Endothelial cell (in vitro differentiated cells): ENCODE measurements around the gene KCNA10. TPM values are rescaled to one million over a fixed set of nuclear protein-coding genes. Genes with fewer than 3 reads are reported as not detected.

Source experiments
- DNase-seq: peaks from one replicate; pipeline ENCODE4 v3.0.0; 2021; ENCODE audit warnings: low spot score
- H3K27ac Mint-ChIP-seq: one replicate; pipeline ENCODE4 v1.8.0; 2021; ENCODE audit warnings: mixed read lengths, inconsistent platforms; ENCODE audit not compliant: unreplicated experiment
- H3K27me3 Mint-ChIP-seq: one replicate; pipeline ENCODE4 v1.8.0; 2021; ENCODE audit warnings: mild to moderate bottlenecking, moderate library complexity, mixed read lengths, inconsistent platforms; ENCODE audit not compliant: unreplicated experiment
- H3K36me3 Mint-ChIP-seq: one replicate; pipeline ENCODE4 v1.8.0; 2021; ENCODE audit warnings: mild to moderate bottlenecking, low read depth, mixed read lengths, inconsistent platforms; ENCODE audit not compliant: unreplicated experiment
- H3K4me1 Mint-ChIP-seq: one replicate; pipeline ENCODE4 v1.8.0; 2021; ENCODE audit warnings: mild to moderate bottlenecking, mixed read lengths, inconsistent platforms; ENCODE audit not compliant: unreplicated experiment
- H3K4me3 Mint-ChIP-seq: one replicate; pipeline ENCODE4 v1.8.0; 2021; ENCODE audit warnings: mild to moderate bottlenecking, mixed read lengths, inconsistent platforms; ENCODE audit not compliant: unreplicated experiment
- H3K9me3 Mint-ChIP-seq: one replicate; pipeline ENCODE4 v1.8.0; 2021; ENCODE audit warnings: mixed read lengths, inconsistent platforms; ENCODE audit not compliant: unreplicated experiment
- CTCF ChIP-seq: fragments of 200-600 bp; sonication (generic); IDR thresholded peaks from one replicate; pipeline ENCODE4 v1.5.0; 2021; ENCODE audit warnings: antibody characterized with exemption; ENCODE audit not compliant: unreplicated experiment
- total RNA-seq: library from RNA; stranded (reverse); fragmentation: NEBNext Ultra II Directional; extraction: Animal tissue kit (Norgen Biotek cat#: 25700); gene quantifications from one replicate; pipeline ENCODE4 v1.2.1, GENCODE V29; 2021; ENCODE audit not compliant: unreplicated experiment

The KCNA10 gene
- total RNA-seq, 1 donor from 2014 or later, result not detected

GRCh38 chr1:110505596-110505995 lies 13.4 kb downstream of the KCNA10 start:
- Mint-ChIP-seq H3K9me3 (no peaks in the 10 kb centered on the region), H3K4me3 (no peak overlapping the region), H3K27me3 (peaks cover 2% of the 10 kb centered on the region), H3K36me3 (no peaks in the 10 kb centered on the region), H3K27ac (no peak overlapping the region), H3K4me1 (peaks cover 8% of the 10 kb centered on the region)
- TF ChIP-seq CTCF, result no peak
- DNase-seq, result no peak

GRCh38 chr1:110504226-110504625 lies 14.7 kb downstream of the KCNA10 start:
- peaks cover 8% of the 10 kb centered on the region for H3K27me3 Mint-ChIP-seq
- H3K9me3 Mint-ChIP-seq, result no peaks in the 10 kb centered on the region
- no peaks in the 10 kb centered on the region for H3K36me3 Mint-ChIP-seq
- H3K4me3 Mint-ChIP-seq, result no peak overlapping the region
- peaks cover 8% of the 10 kb centered on the region for H3K4me1 Mint-ChIP-seq
- no peak for TF ChIP-seq CTCF
- DNase-seq, result no peak
- H3K27ac Mint-ChIP-seq, result no peak overlapping the region

- Mint-ChIP-seq H3K36me3 (no peaks in the 10 kb centered on the region), H3K27me3 (peaks cover 8% of the 10 kb centered on the region), H3K4me3 (no peak overlapping the region), H3K9me3 (no peaks in the 10 kb centered on the region), H3K27ac (no peak overlapping the region), H3K4me1 (peaks cover 7% of the 10 kb centered on the region)
- TF ChIP-seq CTCF, result no peak
- DNase-seq, result no peak
These were observed 15.5 kb downstream of the KCNA10 start for GRCh38 chr1:110503471-110503870.

GRCh38 chr1:110502402-110503151 lies 16.4 kb downstream of the KCNA10 start:
- TF ChIP-seq CTCF, result no peak
- Mint-ChIP-seq H3K4me3 (no peak overlapping the region), H3K27ac (no peak overlapping the region), H3K4me1 (peaks cover 2% of the 10 kb centered on the region), H3K36me3 (no peaks in the 10 kb centered on the region), H3K27me3 (peaks cover 11% of the 10 kb centered on the region), H3K9me3 (no peaks in the 10 kb centered on the region)
- DNase-seq, result no peak

GRCh38 chr1:110501488-110502132 lies 17.4 kb downstream of the KCNA10 start:
- no peak for DNase-seq
- Mint-ChIP-seq H3K4me3 (no peak overlapping the region), H3K27ac (no peak overlapping the region), H3K9me3 (no peaks in the 10 kb centered on the region), H3K36me3 (no peaks in the 10 kb centered on the region), H3K27me3 (peaks cover 13% of the 10 kb centered on the region), H3K4me1 (no peaks in the 10 kb centered on the region)
- TF ChIP-seq CTCF, result no peak
